Uterus (tissue), 4 donors: Measurements from ENCODE around the gene USP32. TPM values are rescaled to one million over a fixed set of nuclear protein-coding genes. Genes with fewer than 3 reads are reported as not detected.

Experiments
- DNase-seq, 2 donors: peaks; one replicate each; pipeline ENCODE4 v3.0.0-alpha.2; 2019 to 2020
- H3K27ac ChIP-seq, 2 donors: fragments of 200-600 bp; sonication (generic); 1 replicate in 1 of 2; 2 replicates in 1 of 2; pipeline ENCODE4 v1.5.1; 2016 to 2018
- H3K27me3 ChIP-seq, 2 donors: fragments of 200-600 bp; sonication (generic); one replicate each; pipeline ENCODE4 v1.5.1; 2018 to 2019; ENCODE audit warnings: control low read depth in 1 of 2
- H3K36me3 ChIP-seq, 2 donors: fragments of 200-600 bp; sonication (generic); one replicate each; pipeline ENCODE4 v1.5.1; 2019; ENCODE audit warnings: control low read depth in 1 of 2
- H3K4me1 ChIP-seq, 2 donors: fragments of 200-600 bp; sonication (generic); one replicate each; pipeline ENCODE4 v1.5.1; 2018 to 2019; ENCODE audit warnings: control low read depth in 1 of 2
- H3K4me3 ChIP-seq, 2 donors: fragments of 200-600 bp; sonication (generic); 1 replicate in 1 of 2; 2 replicates in 1 of 2; pipeline ENCODE4 v1.5.1; 2018 to 2019; ENCODE audit warnings: mild to moderate bottlenecking in 1 of 2
- H3K9me3 ChIP-seq, 2 donors: fragments of 200-600 bp; sonication (generic); one replicate each; pipeline ENCODE4 v1.5.1; 2019; ENCODE audit warnings: control low read depth in 1 of 2
- CTCF ChIP-seq, 4 experiments: fragments of 200-600 bp in 2 of 4; fragments of 450-650 bp in 2 of 4; sonication (generic) in 2 of 4; IDR thresholded peaks; one replicate each; pipeline ENCODE4 v1.5.1; 2016 to 2019; ENCODE audit warnings: antibody characterized with exemption in 4 of 4, mild to moderate bottlenecking in 2 of 4, moderate library complexity in 1 of 4
- POLR2A ChIP-seq, 2 donors: fragments of 450-650 bp; IDR thresholded peaks; one replicate each; pipeline ENCODE4 v1.6.1; 2016; ENCODE audit warnings: antibody characterized with exemption in 2 of 2, mild to moderate bottlenecking in 1 of 2, moderate library complexity in 1 of 2
- intact Hi-C: fragments of 100-400 bp; cut with DNase I; formaldehyde crosslinking; loops from one replicate; pipeline ENCODE4 v1.15.1; 2023; ENCODE audit warnings: low total_unique reads
- total RNA-seq, 4 donors: library from RNA; depleted of rRNA in 3 of 4; stranded (reverse); fragments of >200 nt in 3 of 4; gene quantifications; one replicate each; pipeline versions ENCODE4 v1.1.0 to v1.2.4, GENCODE V29; 2014 to 2023
- donor health status: DM: yes; HTN: yes; CAD: no.

Gene USP32
- total RNA-seq, 4 donors from 2014 or later, result 28.4 to 54.1 (median 43.1) TPM

DNA sequence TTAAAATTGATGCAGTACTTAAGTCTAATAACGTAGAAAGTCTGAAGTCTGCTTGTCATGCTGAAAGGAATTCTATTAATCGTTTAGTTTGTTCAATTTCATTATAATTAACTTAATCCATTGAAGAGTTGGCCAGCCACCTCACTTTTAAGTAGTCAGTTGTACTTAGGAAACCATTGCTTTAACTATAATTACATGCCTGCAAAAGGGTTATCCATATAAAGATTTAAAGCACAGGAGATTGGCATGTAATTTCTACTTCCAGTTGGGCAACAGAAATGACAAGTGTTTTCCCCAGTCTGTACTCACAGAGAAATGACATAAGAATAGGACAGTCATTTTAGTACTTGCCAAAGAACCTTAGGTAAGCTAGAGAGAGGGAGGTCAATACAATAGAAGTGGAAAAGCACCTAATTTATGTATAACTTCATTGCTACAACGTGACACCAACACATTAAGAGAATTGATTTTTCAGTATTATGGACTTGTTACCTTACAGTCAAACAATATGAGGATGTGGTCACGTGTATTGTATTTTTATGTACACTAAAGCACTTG is 3.7 kb upstream of the USP32 start:
- intact Hi-C loops, result no loop called here
- TF ChIP-seq POLR2A (IDR thresholded peaks at IDR 0.05) (no peak), CTCF (IDR thresholded peaks at IDR 0.05) (no peak)

DNA sequence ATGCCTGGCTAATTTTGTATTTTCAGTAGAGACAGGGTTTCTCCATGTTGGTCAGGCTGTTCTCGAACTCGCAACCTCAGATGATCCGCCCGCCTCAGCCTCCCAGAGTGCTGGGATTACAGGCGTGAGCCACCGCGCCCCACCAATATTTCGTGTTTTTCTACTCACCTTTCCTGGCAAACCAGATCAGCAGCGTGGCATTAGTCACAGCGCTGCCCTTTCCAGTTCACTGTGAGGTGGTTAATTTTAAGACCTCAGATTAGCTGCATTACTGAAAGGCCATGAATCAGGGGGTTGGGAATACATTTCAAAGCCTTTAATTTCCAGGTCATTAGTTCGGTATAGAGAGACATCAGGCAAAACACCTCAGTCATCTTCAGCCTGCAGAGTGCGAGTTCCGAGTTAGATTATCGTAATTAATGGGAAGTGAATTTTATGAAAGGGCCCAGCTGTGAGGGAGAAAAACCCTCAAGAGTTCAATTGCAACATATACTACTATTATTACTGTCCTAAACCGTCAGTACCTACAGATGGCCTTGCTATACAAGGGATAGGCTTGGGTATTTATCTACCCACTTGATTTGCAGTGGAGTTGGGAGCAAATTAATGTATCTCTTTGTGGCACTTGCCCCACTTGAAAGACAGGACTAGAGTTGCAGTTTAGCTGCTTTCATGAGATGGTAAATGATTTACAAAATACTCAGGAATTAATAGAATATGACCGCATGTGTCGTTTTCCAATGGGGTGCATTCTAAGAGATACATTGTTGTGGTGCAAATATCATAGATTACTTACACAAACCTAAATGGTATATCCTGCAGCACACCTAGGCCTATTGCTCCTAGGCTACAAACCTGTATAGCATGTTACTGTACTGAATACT is 2.1 kb upstream of the USP32 start:
- Histone ChIP-seq H3K36me3 (no peaks in the 10 kb centered on the region), H3K27ac (no peak overlapping the region), H3K27me3 (no peaks in the 10 kb centered on the region), H3K4me3 (no peak overlapping the region), H3K9me3 (no peaks in the 10 kb centered on the region), H3K4me1 (no peaks in the 10 kb centered on the region)
- TF ChIP-seq POLR2A (IDR thresholded peaks at IDR 0.05) (no peak), CTCF (IDR thresholded peaks at IDR 0.05) (no peak)
- DNase-seq, result no peak
- intact Hi-C loops, result no loop called here

More for the DNA sequence above, 3.7 kb upstream of the USP32 start:
- no peak for DNase-seq
- no peak overlapping the region for H3K27ac ChIP-seq
- H3K27me3 ChIP-seq, result no peaks in the 10 kb centered on the region
- H3K9me3 ChIP-seq, result no peaks in the 10 kb centered on the region
- H3K4me1 ChIP-seq, result no peaks in the 10 kb centered on the region
- no peaks in the 10 kb centered on the region for H3K36me3 ChIP-seq
- no peak overlapping the region for H3K4me3 ChIP-seq

DNA sequence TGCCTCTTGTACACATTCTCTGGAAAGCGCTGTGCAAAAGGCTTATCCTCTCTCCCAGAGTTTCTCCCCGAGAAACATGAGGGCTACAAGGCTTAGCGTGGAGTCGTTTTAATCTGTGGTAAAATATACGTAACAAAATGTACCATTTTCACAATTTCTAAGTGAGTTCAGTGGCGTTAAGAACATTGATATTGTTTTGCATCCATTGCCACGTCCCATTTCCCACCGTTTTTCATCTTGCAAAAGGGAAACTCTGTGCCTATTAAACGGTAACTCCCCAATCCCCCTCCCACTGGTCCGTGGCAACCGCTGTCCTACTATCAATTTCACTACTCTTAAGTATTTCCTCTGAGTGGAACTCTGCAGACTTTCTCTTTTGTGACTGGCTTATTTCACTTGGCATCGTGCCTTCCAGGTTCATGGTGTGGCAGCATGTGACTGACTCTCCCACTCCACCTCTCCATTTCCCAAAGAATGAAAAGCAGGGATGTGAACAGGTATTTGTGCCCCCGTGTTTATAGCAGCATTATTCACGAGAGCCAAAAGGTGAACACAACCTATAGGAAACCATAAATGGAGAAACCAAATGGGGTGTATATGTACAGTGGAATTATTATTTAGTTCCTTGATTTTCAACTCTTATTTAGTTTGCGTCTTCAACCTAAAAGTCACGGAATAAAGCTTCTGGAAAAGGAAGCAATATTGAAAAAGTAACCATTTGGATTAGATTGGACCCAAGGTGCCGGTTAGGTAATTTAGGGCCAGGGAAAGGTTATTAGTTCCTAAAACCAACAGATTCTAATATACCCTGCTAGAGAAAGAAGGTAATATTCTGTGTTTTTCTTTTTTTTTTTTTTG is 1.1 kb upstream of the USP32 start:
- H3K36me3 ChIP-seq, result no peaks in the 10 kb centered on the region
- no peaks in the 10 kb centered on the region for H3K9me3 ChIP-seq
- peak in 1 of 2 donors; percentile 31 for DNase-seq
- TF ChIP-seq CTCF (IDR thresholded peaks at IDR 0.05) (no peak), POLR2A (IDR thresholded peaks at IDR 0.05) (no peak)
- intact Hi-C loops, result no loop called here
- H3K27ac ChIP-seq, result peak overlapping the region; percentile 89 to 96
- H3K4me3 ChIP-seq, result peak overlapping the region; percentile 88 to 93
- H3K27me3 ChIP-seq, result no peaks in the 10 kb centered on the region
- no peaks in the 10 kb centered on the region for H3K4me1 ChIP-seq

DNA sequence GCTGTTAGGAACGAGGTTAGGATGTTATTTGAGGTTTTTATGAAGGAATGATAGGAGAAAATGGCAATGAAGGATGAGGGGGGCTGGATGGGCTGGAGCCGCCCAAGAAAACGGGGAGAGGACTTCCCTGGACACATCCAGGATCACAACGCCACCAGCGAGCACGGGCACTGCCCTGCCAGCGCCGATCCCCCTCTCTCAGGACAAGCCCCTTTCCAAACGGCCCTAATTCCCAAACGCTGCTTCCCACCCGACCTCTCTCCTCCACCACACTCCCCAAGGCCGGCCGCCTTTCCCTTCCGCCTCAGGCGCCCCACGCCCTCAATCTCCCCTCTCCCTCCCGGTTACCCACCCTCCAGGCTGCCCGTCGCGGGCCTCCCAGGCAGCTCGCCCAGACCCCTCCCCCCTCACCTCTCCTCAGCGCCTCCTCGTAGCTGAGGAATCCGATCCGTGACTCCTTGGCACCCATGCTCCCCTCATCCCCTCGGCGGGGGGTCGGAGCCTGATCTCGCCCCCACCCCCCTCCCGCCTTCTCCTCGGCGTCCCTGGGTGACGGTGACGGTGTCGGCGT is 377 bp downstream of the USP32 start:
- Histone ChIP-seq H3K27me3 (no peaks in the 10 kb centered on the region), H3K9me3 (no peaks in the 10 kb centered on the region), H3K4me1 (no peaks in the 10 kb centered on the region), H3K4me3 (peak overlapping the region; percentile 88 to 93), H3K36me3 (no peaks in the 10 kb centered on the region), H3K27ac (peak overlapping the region; percentile 89 to 96)
- DNase-seq, result no peak
- intact Hi-C loops, result no loop called here
- TF ChIP-seq POLR2A (IDR thresholded peaks at IDR 0.05) (no peak), CTCF (IDR thresholded peaks at IDR 0.05) (no peak)
